KMS-11 (cell line): ENCODE measurements around the gene CXCR6.

Experiments used
- H2AFZ ChIP-seq: fragments of 200-600 bp; sonication (generic); 2 replicates; pipeline ENCODE4 v1.6.1; 2016; ENCODE audit warnings: antibody characterized with exemption, mixed run types, low read depth
- H3K27ac ChIP-seq: fragments of 200-600 bp; sonication (generic); 2 replicates; pipeline ENCODE4 v1.6.1; 2016; ENCODE audit warnings: mild to moderate bottlenecking, mixed run types
- H3K27me3 ChIP-seq: fragments of 200-600 bp; sonication (generic); 2 replicates; pipeline ENCODE4 v1.6.1; 2017; ENCODE audit warnings: mild to moderate bottlenecking, low read depth, mixed run types, moderate library complexity; ENCODE audit not compliant: insufficient read depth
- H3K36me3 ChIP-seq: fragments of 200-600 bp; sonication (generic); 2 replicates; pipeline ENCODE4 v1.6.1; 2017; ENCODE audit warnings: mild to moderate bottlenecking, mixed run types; ENCODE audit not compliant: insufficient read depth
- H3K4me1 ChIP-seq: fragments of 200-600 bp; sonication (generic); 2 replicates; pipeline ENCODE4 v1.6.1; 2016; ENCODE audit warnings: mild to moderate bottlenecking, low read depth, mixed run types; ENCODE audit not compliant: poor library complexity, severe bottlenecking
- H3K4me2 ChIP-seq: fragments of 200-600 bp; sonication (generic); 2 replicates; pipeline ENCODE4 v1.7.0; 2016; ENCODE audit warnings: mild to moderate bottlenecking, mixed run types
- H3K4me3 ChIP-seq: fragments of 200-600 bp; sonication (generic); IDR thresholded peaks from 2 replicates; pipeline ENCODE4 v1.6.1; 2017; ENCODE audit warnings: low read depth, low read length, mixed read lengths; ENCODE audit not compliant: insufficient read depth
- H3K79me2 ChIP-seq: fragments of 200-600 bp; sonication (generic); 2 replicates; pipeline ENCODE4 v1.6.1; 2016; ENCODE audit warnings: low read depth, mixed run types; ENCODE audit not compliant: insufficient read depth
- H3K9ac ChIP-seq: fragments of 200-600 bp; sonication (generic); 2 replicates; pipeline ENCODE4 v1.6.1; 2016; ENCODE audit warnings: mild to moderate bottlenecking, mixed run types
- H4K20me1 ChIP-seq: fragments of 200-600 bp; sonication (generic); 2 replicates; pipeline ENCODE4 v1.6.1; 2016; ENCODE audit warnings: mild to moderate bottlenecking, mixed run types; ENCODE audit not compliant: insufficient read depth
- CTCF ChIP-seq: fragments of 200-600 bp; sonication (generic); conservative IDR thresholded peaks from 2 replicates; pipeline ENCODE4 v1.6.1; 2017; ENCODE audit warnings: low read depth, mild to moderate bottlenecking, antibody characterized with exemption, low read length, moderate library complexity, mixed read lengths

The CXCR6 gene

GRCh38 chr3:45975686-45976085, 32.4 kb downstream of the CXCR6 start:
- Histone ChIP-seq H3K4me3 (no peak overlapping the region), H3K27me3 (no peaks in the 10 kb centered on the region), H3K4me1 (peaks cover 18% of the 10 kb centered on the region), H3K27ac (no peak overlapping the region), H3K79me2 (no peaks in the 10 kb centered on the region), H4K20me1 (no peaks in the 10 kb centered on the region), H3K9ac (no peak overlapping the region), H3K36me3 (no peaks in the 10 kb centered on the region), H3K4me2 (no peak overlapping the region), H2AFZ (no peak overlapping the region)
- no peak for TF ChIP-seq CTCF

- Histone ChIP-seq H3K9ac (no peak overlapping the region), H3K4me1 (peaks cover 18% of the 10 kb centered on the region), H3K79me2 (no peaks in the 10 kb centered on the region), H3K27me3 (no peaks in the 10 kb centered on the region), H3K4me3 (no peak overlapping the region), H3K36me3 (no peaks in the 10 kb centered on the region), H2AFZ (no peak overlapping the region), H3K27ac (no peak overlapping the region), H3K4me2 (no peak overlapping the region), H4K20me1 (no peaks in the 10 kb centered on the region)
- no peak for TF ChIP-seq CTCF
Measured at GRCh38 chr3:45976191-45977091, 33.2 kb downstream of the CXCR6 start.

- H4K20me1 ChIP-seq: no peaks in the 10 kb centered on the region
- no peaks in the 10 kb centered on the region for H3K27me3 ChIP-seq
- no peak overlapping the region for H3K4me2 ChIP-seq
- no peak overlapping the region for H2AFZ ChIP-seq
- no peaks in the 10 kb centered on the region for H3K79me2 ChIP-seq
- H3K4me1 ChIP-seq: peaks cover 6% of the 10 kb centered on the region
- no peak overlapping the region for H3K9ac ChIP-seq
- TF ChIP-seq CTCF: no peak
- H3K4me3 ChIP-seq: no peak overlapping the region
- no peaks in the 10 kb centered on the region for H3K36me3 ChIP-seq
- H3K27ac ChIP-seq: no peak overlapping the region
Measured at GRCh38 chr3:45978006-45978761, 34.9 kb downstream of the CXCR6 start.

GRCh38 chr3:45979378-45979777, 36.1 kb downstream of the CXCR6 start:
- TF ChIP-seq CTCF: no peak
- Histone ChIP-seq H3K36me3 (no peaks in the 10 kb centered on the region), H3K4me2 (no peak overlapping the region), H3K79me2 (no peaks in the 10 kb centered on the region), H3K4me3 (no peak overlapping the region), H3K27me3 (no peaks in the 10 kb centered on the region), H4K20me1 (no peaks in the 10 kb centered on the region), H3K27ac (no peak overlapping the region), H3K4me1 (peaks cover 6% of the 10 kb centered on the region), H2AFZ (no peak overlapping the region), H3K9ac (no peak overlapping the region)
